Measurements from ENCODE around the gene ELFN2.
A peak's percentile ranks its signal among the peaks of the same experiment; 100 is the strongest.

ELFN2 gene

DNA sequence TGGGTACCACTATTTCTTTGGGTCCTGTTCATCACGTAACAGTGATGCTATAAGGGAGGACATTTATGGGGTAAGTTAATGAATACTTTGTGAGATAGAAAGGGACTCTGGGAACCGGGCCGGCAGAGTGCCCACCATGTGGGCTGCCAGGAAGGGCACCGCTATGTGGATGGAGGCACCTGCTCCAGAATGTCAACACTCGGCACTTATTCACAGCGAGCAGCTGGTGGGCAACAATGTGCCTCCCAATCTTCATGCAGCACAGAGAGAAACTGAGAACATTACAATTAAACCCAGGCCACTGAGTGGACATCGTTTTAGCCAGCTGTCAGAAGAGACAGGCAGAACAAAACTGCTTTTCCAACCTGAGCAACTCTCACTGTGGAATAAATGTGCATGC, 15.8 kb upstream of the ELFN2 start (continued):
- TF ChIP-seq, protein P1, sequence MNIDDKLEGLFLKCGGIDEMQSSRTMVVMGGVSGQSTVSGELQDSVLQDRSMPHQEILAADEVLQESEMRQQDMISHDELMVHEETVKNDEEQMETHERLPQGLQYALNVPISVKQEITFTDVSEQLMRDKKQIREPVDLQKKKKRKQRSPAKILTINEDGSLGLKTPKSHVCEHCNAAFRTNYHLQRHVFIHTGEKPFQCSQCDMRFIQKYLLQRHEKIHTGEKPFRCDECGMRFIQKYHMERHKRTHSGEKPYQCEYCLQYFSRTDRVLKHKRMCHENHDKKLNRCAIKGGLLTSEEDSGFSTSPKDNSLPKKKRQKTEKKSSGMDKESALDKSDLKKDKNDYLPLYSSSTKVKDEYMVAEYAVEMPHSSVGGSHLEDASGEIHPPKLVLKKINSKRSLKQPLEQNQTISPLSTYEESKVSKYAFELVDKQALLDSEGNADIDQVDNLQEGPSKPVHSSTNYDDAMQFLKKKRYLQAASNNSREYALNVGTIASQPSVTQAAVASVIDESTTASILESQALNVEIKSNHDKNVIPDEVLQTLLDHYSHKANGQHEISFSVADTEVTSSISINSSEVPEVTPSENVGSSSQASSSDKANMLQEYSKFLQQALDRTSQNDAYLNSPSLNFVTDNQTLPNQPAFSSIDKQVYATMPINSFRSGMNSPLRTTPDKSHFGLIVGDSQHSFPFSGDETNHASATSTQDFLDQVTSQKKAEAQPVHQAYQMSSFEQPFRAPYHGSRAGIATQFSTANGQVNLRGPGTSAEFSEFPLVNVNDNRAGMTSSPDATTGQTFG (tag by site-specific recombination; IDR thresholded peaks at IDR 0.05; ENCODE audit: borderline replicate concordance): no peak

DNA sequence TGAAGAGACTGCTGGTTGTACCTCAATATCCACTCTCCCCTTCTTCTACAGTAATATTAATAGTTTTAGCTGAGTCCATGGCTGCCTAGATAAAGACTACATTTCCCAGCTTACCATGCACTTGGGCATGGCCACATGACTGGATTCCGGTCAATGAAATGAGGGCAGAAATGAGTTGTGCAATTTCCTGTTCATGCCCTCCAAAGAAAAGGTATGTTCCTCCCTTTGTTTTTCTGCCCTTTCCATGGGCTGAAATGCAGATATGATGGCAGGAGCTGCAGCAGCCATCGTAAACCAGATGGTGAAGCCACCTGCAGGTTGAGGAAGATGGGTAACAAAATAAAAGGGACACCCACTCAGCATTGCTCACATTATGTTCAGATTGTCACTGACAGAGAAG, 15.3 kb upstream of the ELFN2 start:
- CTCF ChIA-PET: interaction anchor here (0.6 to 1.4 kb wide), 2 partner anchors 11 to 182 kb away, joined by 5 to 7 read pairs; no protein-coding TSS in a partner anchor
- no peak overlapping the region for H3K27ac ChIP-seq (ENCODE audit: extremely low read depth, low read depth, low read length)
- H3K36me3 ChIP-seq (ENCODE audit: control insufficient read depth in 2 of 2, insufficient read depth in 1 of 2, low read length in 2 of 2): no peaks in the 10 kb centered on the region
- H3K9me3 ChIP-seq (ENCODE audit: control insufficient read depth, insufficient read depth, low read depth, low read length): no peaks in the 10 kb centered on the region
- H3K4me3 ChIP-seq (ENCODE audit: low read depth, low read length): no peak overlapping the region
- TF ChIP-seq, protein P2, sequence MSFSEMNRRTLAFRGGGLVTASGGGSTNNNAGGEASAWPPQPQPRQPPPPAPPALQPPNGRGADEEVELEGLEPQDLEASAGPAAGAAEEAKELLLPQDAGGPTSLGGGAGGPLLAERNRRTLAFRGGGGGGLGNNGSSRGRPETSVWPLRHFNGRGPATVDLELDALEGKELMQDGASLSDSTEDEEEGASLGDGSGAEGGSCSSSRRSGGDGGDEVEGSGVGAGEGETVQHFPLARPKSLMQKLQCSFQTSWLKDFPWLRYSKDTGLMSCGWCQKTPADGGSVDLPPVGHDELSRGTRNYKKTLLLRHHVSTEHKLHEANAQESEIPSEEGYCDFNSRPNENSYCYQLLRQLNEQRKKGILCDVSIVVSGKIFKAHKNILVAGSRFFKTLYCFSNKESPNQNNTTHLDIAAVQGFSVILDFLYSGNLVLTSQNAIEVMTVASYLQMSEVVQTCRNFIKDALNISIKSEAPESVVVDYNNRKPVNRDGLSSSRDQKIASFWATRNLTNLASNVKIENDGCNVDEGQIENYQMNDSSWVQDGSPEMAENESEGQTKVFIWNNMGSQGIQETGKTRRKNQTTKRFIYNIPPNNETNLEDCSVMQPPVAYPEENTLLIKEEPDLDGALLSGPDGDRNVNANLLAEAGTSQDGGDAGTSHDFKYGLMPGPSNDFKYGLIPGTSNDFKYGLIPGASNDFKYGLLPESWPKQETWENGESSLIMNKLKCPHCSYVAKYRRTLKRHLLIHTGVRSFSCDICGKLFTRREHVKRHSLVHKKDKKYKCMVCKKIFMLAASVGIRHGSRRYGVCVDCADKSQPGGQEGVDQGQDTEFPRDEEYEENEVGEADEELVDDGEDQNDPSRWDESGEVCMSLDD (tag by site-specific recombination; IDR thresholded peaks at IDR 0.05): no peak
- TF ChIP-seq, protein P3, sequence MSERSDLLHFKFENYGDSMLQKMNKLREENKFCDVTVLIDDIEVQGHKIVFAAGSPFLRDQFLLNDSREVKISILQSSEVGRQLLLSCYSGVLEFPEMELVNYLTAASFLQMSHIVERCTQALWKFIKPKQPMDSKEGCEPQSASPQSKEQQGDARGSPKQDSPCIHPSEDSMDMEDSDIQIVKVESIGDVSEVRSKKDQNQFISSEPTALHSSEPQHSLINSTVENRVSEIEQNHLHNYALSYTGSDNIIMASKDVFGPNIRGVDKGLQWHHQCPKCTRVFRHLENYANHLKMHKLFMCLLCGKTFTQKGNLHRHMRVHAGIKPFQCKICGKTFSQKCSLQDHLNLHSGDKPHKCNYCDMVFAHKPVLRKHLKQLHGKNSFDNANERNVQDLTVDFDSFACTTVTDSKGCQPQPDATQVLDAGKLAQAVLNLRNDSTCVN (tag by site-specific recombination; optimal IDR thresholded peaks at IDR 0.05): no peak
- no peak for TF ChIP-seq OVOL3 (tag by site-specific recombination; IDR thresholded peaks at IDR 0.05)
- TF ChIP-seq, protein P4, sequence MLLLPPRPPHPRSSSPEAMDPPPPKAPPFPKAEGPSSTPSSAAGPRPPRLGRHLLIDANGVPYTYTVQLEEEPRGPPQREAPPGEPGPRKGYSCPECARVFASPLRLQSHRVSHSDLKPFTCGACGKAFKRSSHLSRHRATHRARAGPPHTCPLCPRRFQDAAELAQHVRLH (tag by site-specific recombination; IDR thresholded peaks at IDR 0.05): 0 out of 2 replicates have a peak, but pooled peaks have one; percentile 11
- TF ChIP-seq ZNF16 (tag by site-specific recombination; IDR thresholded peaks at IDR 0.05; ENCODE audit: low read depth): no peak
- TF ChIP-seq, protein P5, sequence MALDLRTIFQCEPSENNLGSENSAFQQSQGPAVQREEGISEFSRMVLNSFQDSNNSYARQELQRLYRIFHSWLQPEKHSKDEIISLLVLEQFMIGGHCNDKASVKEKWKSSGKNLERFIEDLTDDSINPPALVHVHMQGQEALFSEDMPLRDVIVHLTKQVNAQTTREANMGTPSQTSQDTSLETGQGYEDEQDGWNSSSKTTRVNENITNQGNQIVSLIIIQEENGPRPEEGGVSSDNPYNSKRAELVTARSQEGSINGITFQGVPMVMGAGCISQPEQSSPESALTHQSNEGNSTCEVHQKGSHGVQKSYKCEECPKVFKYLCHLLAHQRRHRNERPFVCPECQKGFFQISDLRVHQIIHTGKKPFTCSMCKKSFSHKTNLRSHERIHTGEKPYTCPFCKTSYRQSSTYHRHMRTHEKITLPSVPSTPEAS (tag by site-specific recombination; IDR thresholded peaks at IDR 0.05): no peak
- TF ChIP-seq GLI4 (tag by site-specific recombination; IDR thresholded peaks at IDR 0.05): no peak
- TF ChIP-seq WT1 (tag by site-specific recombination; IDR thresholded peaks at IDR 0.05): no peak
- peak; percentile 97 for TF ChIP-seq TRIM28 (IDR thresholded peaks at IDR 0.05; ENCODE audit: borderline replicate concordance, low read length)
- peak; percentile 98 for TF ChIP-seq SETDB1 (IDR thresholded peaks at IDR 0.05; ENCODE audit: insufficient read length, low read length)
- TF ChIP-seq, protein P6, sequence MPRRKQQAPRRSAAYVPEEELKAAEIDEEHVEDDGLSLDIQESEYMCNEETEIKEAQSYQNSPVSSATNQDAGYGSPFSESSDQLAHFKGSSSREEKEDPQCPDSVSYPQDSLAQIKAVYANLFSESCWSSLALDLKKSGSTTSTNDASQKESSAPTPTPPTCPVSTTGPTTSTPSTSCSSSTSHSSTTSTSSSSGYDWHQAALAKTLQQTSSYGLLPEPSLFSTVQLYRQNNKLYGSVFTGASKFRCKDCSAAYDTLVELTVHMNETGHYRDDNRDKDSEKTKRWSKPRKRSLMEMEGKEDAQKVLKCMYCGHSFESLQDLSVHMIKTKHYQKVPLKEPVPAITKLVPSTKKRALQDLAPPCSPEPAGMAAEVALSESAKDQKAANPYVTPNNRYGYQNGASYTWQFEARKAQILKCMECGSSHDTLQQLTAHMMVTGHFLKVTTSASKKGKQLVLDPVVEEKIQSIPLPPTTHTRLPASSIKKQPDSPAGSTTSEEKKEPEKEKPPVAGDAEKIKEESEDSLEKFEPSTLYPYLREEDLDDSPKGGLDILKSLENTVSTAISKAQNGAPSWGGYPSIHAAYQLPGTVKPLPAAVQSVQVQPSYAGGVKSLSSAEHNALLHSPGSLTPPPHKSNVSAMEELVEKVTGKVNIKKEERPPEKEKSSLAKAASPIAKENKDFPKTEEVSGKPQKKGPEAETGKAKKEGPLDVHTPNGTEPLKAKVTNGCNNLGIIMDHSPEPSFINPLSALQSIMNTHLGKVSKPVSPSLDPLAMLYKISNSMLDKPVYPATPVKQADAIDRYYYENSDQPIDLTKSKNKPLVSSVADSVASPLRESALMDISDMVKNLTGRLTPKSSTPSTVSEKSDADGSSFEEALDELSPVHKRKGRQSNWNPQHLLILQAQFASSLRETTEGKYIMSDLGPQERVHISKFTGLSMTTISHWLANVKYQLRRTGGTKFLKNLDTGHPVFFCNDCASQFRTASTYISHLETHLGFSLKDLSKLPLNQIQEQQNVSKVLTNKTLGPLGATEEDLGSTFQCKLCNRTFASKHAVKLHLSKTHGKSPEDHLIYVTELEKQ (tag by site-specific recombination; IDR thresholded peaks at IDR 0.05; ENCODE audit: borderline replicate concordance): no peak
- TF ChIP-seq, protein P7, sequence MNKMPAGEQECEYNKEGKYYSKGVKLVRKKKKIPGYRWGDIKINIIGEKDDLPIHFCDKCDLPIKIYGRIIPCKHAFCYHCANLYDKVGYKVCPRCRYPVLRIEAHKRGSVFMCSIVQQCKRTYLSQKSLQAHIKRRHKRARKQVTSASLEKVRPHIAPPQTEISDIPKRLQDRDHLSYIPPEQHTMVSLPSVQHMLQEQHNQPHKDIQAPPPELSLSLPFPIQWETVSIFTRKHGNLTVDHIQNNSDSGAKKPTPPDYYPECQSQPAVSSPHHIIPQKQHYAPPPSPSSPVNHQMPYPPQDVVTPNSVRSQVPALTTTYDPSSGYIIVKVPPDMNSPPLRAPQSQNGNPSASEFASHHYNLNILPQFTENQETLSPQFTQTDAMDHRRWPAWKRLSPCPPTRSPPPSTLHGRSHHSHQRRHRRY (tag by site-specific recombination; IDR thresholded peaks at IDR 0.05): no peak
- TF ChIP-seq, protein P8, sequence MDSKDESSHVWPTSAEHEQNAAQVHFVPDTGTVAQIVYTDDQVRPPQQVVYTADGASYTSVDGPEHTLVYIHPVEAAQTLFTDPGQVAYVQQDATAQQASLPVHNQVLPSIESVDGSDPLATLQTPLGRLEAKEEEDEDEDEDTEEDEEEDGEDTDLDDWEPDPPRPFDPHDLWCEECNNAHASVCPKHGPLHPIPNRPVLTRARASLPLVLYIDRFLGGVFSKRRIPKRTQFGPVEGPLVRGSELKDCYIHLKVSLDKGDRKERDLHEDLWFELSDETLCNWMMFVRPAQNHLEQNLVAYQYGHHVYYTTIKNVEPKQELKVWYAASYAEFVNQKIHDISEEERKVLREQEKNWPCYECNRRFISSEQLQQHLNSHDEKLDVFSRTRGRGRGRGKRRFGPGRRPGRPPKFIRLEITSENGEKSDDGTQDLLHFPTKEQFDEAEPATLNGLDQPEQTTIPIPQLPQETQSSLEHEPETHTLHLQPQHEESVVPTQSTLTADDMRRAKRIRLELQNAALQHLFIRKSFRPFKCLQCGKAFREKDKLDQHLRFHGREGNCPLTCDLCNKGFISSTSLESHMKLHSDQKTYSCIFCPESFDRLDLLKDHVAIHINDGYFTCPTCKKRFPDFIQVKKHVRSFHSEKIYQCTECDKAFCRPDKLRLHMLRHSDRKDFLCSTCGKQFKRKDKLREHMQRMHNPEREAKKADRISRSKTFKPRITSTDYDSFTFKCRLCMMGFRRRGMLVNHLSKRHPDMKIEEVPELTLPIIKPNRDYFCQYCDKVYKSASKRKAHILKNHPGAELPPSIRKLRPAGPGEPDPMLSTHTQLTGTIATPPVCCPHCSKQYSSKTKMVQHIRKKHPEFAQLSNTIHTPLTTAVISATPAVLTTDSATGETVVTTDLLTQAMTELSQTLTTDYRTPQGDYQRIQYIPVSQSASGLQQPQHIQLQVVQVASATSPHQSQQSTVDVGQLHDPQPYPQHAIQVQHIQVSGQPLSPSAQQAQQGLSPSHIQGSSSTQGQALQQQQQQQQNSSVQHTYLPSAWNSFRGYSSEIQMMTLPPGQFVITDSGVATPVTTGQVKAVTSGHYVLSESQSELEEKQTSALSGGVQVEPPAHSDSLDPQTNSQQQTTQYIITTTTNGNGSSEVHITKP (tag by site-specific recombination; IDR thresholded peaks at IDR 0.05): 0 out of 2 replicates have a peak, but pooled peaks have one; percentile 25
- TF ChIP-seq, protein P9, sequence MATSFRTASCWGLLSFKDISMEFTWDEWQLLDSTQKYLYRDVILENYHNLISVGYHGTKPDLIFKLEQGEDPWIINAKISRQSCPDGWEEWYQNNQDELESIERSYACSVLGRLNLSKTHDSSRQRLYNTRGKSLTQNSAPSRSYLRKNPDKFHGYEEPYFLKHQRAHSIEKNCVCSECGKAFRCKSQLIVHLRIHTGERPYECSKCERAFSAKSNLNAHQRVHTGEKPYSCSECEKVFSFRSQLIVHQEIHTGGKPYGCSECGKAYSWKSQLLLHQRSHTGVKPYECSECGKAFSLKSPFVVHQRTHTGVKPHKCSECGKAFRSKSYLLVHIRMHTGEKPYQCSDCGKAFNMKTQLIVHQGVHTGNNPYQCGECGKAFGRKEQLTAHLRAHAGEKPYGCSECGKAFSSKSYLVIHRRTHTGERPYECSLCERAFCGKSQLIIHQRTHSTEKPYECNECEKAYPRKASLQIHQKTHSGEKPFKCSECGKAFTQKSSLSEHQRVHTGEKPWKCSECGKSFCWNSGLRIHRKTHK (tag by site-specific recombination; IDR thresholded peaks at IDR 0.05): no peak
- POLR2A ChIA-PET: interaction anchor here (0.6 to 1.3 kb wide), 3 partner anchors 11 to 18 kb away, joined by 3 to 6 read pairs (median 5); no protein-coding TSS in a partner anchor
- no peaks in the 10 kb centered on the region for H3K4me1 ChIP-seq (ENCODE audit: control insufficient read depth, insufficient read depth, low read length)
